T-helper 22 cell (primary cell): ENCODE results near the gene ADAMTS15.

Experiments used
- DNase-seq: peaks from one replicate; pipeline ENCODE4 v3.0.0-alpha.2; 2020; ENCODE audit warnings: low read depth

The ADAMTS15 gene, protein sequence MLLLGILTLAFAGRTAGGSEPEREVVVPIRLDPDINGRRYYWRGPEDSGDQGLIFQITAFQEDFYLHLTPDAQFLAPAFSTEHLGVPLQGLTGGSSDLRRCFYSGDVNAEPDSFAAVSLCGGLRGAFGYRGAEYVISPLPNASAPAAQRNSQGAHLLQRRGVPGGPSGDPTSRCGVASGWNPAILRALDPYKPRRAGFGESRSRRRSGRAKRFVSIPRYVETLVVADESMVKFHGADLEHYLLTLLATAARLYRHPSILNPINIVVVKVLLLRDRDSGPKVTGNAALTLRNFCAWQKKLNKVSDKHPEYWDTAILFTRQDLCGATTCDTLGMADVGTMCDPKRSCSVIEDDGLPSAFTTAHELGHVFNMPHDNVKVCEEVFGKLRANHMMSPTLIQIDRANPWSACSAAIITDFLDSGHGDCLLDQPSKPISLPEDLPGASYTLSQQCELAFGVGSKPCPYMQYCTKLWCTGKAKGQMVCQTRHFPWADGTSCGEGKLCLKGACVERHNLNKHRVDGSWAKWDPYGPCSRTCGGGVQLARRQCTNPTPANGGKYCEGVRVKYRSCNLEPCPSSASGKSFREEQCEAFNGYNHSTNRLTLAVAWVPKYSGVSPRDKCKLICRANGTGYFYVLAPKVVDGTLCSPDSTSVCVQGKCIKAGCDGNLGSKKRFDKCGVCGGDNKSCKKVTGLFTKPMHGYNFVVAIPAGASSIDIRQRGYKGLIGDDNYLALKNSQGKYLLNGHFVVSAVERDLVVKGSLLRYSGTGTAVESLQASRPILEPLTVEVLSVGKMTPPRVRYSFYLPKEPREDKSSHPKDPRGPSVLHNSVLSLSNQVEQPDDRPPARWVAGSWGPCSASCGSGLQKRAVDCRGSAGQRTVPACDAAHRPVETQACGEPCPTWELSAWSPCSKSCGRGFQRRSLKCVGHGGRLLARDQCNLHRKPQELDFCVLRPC

DNA sequence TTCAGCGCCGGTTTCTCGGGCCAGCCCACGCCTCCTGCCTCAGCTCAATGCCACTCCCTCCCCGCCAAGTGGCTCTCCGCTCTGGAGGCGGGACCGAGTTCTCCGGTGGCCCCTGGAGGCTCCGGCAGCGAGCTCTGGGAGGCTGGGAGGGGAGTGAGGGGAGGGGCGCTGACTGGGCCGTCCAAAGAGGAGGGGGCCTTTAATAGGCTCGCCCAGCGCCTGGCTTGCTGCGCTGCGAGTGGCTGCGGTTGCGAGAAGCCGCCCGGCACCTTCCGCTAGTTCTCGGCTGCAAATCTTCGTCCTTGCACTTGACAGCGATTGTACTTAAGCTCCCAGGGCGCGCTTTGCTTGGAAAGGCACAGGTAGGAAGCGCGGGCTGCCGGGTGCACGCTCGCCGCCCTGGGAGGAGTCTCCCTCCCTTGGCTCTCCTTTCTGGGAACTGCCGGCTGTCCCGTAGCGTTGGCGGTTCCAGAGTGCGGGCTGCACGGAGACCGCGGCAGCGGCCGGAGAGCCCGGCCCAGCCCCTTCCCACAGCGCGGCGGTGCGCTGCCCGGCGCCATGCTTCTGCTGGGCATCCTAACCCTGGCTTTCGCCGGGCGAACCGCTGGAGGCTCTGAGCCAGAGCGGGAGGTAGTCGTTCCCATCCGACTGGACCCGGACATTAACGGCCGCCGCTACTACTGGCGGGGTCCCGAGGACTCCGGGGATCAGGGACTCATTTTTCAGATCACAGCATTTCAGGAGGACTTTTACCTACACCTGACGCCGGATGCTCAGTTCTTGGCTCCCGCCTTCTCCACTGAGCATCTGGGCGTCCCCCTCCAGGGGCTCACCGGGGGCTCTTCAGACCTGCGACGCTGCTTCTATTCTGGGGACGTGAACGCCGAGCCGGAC, at the start of gene ADAMTS15:
TSS of gene ADAMTS15 (plus strand) at position 230 of the 894 bp plus-strand sequence. CDS start at position 559, 329 bp downstream.
- DNase-seq: no peak

DNA sequence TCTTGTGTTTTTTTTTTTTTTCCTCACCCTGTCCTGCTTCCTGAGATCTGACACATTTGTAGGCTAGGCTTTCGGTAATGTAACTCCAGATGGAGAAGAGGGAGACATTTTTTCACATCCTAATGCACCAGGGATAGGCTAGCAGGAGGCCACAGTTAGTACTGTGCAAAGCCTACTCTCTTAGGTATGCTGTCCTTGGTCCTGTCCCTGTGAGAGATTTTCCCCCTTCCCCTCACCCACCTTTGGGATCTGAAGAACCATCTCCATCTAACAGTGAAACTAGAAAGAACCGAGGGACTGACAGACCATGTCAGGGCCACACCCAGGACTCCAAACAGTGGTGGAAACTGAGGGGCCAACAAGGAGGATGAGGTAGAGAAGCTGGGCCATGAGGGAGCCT, 49.2 kb upstream of the ADAMTS15 start:
- no peak for DNase-seq

DNA sequence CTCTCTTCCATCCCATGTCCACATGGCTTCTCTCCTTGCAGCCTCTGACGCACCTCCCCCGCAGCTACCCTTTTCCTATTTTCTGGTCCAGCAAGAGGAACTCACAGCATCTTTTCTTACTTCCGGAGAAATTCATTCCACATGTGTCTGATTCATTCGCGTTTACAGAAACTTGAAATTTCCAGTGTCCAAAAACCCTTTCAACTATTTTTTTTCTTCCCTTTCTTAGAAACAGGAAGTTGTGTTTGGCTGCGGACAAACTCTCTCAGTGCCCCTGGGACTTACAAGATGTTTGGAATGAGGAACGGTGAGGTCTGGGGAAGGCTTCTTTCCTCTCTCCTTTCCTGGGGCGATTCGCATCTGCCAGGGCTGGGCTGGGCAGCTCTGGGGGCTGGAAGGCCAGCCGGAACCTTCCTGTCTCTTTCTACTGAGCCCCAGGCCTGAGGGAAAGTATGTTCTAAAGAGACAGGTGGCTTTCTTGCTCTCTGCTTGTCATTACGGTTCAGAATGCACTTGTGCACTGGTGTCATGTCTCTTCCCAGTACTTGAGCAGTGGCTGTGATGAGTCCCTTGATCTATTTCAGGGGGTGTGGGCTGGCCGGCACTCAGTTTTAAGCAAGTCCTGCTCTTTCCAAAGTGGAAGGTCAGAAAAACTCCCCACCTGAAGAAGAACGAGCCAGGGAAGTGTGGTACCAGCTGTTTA, 47.5 kb upstream of the ADAMTS15 start:
- no peak for DNase-seq

DNA sequence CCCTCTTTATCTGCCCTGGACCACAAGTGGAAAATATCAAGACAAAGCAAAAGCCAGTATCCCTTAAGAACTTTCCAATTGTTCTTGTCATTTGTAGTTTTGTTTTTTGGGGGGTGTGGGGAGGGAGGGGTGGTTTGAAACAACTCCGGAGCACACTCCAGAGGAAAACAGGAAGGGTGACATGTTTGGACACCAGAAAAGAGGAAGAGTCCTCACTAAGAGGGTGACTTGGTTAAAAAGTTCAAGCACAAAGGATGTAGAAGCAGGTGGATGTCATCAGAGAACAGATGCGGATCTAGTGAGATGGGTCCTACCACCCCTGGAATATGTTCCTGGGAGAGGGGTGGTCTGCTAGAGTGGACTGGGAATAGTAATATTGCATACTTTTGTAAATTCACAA, 45.9 kb upstream of the ADAMTS15 start:
- no peak for DNase-seq

DNA sequence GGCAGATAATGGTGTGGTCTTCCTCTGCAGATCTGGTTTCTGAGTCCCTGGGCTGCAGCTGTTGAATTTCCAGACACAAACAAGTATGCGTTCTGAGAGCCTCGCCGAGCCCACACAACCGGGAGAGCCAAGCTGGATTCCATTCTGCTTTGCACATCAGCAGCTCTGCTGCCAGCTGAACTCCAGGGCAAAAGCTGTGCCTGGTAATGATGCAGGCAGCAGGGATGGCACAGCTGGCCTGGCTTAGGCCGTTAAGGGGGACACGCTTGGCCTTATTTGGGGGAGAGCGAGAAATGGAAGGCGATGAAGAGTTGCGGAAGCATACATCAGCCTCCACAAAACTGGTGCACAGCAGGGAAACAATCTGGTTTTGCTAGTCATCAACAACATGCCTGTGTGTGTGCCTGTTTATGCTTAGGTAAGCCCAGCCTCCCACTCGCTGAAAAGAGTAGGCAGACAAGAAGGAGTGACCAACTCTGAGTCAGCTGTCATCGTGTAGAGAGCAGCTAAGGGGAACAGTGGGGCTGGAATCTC, 45.1 kb upstream of the ADAMTS15 start:
- no peak for DNase-seq

DNA sequence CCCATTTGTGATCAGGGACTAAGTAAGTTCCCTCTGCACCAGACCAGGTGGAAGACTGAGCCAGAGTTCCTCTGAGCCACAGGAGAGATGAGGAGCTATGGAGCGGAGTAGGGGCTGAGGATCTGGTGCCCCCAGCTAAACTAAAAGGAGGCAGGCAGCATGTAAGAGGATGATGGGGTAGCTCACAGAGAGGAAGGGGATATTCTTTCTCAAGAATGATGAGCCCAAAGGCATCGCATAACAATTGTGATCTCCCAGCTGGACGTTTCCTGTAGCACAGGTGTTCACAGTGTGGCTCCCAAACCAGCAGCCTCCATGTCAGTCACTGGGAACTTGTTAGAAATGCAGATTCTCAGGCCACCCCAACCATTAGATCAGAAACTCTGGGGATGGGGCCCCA, 44.5 kb upstream of the ADAMTS15 start:
- no peak for DNase-seq

DNA sequence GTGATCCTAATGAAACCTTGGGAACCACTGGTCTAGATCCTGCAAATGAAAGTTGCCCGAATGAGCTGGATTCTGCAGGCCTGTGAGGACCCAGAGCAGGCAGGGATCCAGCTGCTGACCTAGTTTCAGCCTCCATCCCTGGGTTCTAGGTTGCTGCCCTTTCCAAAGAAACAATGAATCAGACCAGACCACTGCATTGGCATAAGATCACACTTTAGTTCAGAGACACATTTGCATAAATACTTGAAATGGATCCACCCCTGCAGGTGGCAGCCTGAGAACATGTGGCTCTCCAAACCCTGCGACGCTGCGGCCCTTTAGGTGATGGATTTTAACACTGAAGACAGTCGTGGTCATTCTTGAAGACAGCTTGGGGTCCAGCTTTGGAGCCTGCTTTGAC, 43.7 kb upstream of the ADAMTS15 start:
- no peak for DNase-seq

DNA sequence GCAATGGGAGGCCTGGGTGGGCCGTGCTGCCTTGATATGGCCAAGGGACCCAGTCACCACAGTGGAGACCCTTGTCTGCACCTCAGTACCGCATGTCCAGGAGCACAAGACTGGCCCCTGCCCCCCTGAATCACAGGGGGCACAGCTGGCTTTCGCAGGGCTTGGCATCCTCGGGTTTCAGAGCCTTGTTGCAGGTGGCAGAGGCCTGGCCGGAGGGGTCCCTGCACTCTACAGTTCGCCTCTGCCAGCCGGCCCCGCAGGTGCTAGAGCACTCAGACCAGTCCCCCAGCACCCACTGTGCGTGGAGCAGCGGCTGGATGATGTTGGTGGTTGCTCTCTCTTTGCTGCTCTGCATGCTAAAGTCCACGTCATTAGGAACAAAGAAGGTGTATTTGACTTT, 43.0 kb upstream of the ADAMTS15 start:
- no peak for DNase-seq

DNA sequence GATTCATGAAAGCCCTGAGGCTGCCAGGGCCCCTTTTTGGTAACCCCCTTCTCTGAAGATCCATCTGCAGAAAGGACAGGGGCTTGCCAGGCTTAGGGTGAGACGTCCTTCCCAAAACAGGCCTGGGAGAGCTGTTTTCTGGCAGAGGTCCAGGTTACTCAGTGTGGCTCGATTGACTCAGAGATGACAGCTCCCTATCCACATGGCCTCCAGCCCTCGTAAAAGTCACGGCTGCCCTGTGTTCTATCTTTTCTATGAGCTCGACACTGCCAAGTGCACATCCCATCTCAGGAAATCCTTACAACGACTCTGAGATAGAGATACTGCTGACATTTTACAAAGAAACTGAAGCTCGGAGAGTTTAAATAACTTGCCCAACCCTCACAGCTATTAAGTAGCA, 40.5 kb upstream of the ADAMTS15 start:
- no peak for DNase-seq

DNA sequence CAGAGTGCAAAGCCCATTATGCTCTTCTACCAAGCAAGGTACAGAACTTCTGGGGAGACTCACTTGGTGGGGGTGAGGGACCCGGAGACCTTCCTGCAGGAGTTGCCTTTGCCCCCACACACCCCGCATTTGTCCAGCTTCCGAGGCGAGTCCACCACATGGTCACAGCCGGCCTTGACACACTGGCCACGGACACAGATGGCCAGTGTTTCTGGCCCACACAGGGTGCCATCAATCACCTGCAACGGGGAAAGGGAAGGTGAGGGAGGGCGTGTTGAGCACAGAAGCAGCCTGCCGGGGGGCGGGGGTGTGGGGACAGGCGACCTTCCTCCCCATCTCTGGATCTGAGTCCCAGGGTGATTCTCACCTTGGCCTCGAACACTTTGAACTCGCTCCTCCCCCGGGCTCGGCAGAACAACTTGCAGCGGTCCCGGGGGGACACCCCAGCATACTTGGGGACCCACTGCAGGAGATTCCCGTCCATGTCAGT, 40.0 kb upstream of the ADAMTS15 start:
- no peak for DNase-seq

DNA sequence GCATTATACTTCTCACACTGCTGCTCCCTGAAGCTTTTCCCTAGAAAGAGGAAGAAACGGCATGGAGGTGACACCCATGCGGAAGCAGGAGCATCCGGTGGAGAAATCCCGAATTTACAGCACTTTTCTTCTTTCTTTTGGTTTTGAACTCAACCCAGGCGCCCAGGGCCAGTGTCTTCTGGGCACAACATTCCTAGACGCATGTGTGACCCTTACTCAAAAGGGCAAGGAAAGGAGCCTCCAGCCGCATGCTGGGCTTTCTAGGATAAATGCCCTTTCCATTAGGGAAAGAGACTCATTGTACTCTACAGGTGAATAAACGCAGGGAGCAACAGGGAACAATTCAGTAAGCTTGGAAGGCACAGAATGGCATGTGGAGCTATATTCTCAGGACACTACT, 39.5 kb upstream of the ADAMTS15 start:
- DNase-seq: no peak

DNA sequence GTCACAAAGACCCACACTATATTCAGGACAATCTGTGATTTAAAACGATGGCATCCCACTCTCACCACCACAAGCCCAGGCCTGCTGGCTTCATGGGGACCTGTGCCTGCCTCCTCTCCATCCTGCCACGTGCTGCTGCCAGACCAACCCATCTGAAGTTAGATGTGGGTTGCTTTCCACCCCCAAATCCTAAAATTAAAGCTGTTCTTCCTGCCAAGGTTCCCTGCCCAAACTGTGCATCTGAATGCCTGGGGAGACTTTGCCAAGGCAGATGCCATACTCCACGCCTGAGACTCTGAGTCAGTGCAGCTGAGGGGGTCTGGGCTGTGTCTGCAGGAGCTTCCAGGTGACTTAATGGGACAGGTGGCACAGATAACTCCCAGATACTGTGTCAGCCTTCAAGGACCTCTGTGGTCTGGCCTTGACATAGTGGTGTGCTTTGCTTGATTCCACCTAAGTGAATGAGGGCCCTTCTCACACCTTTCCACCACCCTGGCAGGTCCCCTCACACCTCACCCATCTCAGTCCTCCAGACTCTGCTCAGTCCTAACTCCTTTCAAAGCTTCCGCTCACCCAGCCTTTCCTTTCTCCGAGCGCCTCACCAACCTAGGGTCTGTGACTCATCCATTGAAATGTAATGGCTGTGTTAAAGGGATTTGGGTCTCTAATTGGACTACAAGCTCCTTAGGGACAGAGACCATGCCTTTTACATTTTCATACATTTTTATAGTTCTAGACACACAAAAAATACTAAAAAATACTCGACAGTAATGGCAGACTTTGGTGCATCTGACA, 38.7 kb upstream of the ADAMTS15 start:
- DNase-seq: no peak

DNA sequence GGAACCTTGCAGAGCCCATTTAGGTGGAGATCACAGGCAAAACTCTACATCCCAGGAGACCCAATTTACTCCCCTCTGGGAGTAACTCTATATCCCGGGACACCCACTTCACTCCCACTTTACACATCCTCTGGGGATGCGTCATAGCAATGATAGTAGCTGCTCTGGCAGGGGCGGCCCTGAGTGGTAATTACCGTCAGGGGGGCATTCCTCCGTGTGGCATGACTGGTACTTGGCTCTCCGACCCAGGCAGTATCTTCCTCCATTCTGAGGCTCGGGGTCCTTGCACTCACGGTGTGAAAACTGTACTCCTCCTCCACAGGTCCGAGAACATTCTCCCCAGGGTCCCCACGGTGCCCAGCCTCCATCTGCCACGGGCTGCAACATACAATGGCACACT, 37.2 kb upstream of the ADAMTS15 start:
- DNase-seq: no peak

DNA sequence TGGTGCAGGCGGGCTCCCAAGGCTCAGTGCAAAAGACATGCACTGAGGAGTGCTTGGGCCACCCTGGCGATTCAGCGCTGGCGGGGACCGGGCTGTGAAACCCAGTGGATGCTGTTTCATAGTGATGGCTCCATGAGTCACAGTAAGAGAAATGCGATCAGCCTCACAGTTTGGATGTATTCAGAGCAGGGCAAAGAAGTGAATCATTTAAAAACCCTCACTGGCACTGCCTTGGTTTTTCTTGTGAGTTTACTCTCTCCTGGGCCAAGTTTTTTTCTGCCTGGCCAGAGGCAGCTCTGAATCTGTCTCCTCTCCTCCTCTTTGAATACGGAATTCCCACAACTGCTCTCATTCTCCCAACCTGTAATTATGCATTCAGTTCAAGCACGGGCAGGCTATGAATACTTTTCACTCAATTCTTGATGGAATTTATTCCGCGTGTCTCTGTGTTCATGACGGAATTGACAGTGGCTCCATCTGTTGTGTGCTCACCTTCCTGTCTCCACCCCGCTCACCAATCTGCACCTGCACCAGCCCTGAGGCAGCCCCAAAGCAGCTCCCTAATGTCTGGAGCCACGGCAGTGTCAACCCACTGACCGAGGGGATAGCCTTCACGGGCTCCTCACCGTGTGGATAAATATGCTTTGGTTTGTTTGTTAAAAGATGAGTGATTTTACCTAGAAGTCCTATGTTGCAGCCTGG, 34.9 kb upstream of the ADAMTS15 start:
- DNase-seq: no peak

DNA sequence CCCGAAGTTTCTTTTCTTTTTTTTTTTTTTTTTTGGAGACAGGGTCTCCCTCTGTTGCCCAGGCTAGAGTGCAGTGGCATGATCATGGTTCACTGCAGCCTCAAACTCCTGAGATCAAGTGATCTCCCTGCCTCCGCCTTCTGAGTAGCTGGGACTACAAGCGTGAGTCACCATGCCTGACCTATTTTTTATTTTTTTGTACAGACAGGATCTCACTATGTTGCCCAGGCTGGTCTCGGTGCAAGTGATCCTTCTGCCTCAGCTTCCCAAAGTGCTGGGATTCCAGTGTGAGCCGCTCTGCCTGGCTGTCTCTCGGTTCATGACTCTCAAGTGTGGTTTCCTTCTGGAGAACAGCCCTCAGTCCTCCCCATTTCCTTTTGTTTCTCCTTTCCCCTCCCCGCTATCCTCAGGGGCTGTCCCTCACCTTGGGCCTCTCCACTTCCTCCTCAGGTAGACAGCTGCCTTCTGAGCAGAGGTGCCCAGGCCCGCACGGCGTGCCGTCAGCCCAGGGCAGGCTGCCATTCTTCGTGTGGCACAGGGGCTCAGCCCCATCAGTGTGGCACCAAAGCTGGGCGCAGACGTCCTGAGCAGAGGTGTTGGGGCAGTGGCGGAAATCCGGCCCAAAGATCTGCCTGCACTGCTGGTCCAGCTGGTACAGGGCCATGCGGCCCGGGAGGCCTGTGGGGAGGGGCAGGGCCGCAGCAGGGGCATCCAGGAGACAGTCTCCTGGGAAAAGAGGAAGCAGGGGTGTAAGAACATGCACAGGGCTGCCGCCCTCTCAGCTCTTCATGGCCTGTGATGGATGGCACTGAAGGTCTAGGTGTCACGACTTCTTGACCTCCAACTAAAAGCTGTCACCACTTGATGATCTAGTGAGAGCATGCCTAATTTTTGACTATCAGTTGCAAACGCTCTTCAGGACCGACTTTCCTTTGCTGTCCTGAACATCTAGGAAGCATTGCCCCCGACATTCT, 34.1 kb upstream of the ADAMTS15 start:
- no peak for DNase-seq

DNA sequence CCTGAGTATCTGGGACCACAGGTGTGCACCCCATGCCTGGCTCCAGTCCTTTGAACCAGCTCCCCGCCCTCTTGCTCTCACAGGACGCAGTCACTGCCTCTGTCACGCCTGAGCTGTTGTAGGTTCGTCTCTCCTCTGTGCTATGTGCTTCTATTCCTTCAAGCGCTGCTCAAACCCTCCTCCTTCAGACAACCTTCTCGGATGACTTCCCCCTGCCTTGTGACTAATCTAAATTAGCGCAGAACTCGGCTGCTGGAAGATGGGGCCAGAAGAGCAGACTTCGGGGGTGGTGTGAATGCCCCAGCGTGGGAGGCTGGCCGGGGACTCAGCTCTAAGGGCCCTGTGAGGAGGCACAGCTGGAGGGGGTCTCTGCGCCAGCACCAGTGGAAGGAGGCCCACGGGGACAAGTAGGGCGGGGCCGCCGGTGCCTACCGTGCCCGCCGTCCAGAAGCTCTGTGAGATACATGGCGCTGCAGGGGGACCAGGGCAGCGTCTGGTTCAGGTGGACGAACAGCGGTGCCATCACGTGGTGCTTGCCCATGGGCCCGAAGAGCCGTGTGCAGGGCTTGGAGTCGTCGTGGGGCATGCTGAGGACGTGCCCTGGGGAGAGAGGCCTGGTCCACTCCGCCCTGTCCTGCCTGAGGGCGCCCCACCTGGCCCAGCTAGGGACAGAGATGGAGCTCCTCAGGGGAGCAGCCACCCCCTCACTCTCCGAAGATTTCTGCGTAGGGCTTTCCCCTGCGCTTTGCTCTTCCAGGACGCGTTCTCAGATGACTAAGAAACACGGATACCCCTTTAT, 32.5 kb upstream of the ADAMTS15 start:
- DNase-seq: no peak

DNA sequence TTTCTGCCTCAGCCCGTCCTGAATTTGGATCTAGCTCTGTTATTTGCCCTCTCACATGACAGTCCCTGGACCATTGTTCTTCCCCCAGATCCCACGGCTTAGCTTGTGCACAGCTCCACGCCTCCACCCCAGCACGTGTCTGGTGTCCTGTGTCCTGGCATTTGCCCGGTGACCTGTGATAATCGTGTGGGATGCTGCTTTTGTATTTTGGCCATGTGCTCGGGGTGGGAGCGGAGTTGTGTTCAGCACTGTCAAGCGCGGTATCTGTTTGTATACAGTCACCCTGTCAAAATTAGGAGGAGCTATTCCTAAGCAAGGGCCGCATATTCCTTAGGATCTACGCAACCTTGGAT, 31.9 kb upstream of the ADAMTS15 start:
- DNase-seq: no peak

DNA sequence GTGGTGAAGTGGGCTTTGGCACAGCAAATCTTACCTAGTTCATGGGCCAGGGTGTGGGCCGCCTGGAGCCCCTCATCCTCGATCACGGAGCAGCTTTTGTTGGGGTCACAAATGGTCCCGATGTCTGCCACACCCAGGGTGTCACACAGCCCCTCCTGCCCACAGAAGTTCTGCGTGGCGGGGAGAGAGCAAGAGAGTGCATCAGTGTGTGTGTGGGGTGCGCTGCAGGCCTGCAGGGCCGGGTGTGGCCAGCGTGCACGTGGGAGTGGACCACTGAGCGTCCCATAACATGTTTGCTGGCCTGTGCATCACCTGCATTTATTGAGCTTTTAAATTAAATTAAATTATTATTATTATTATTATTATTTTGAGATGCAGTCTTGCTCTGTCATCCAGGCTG, 31.5 kb upstream of the ADAMTS15 start:
- no peak for DNase-seq
